Lower lobe of right lung (tissue), 2 donors: ENCODE data around the gene PTP4A2. TPM values are rescaled to one million over a fixed set of nuclear protein-coding genes. Genes with fewer than 3 reads are reported as not detected.

ENCODE experiments used
- ATAC-seq, 2 donors: fragments of 200-7000 bp; cut with Tn5 transposase; one replicate each; pipeline ENCODE4 v1.9.1; 2020 to 2022; ENCODE audit warnings: mild to moderate bottlenecking in 2 of 2, moderate library complexity in 2 of 2
- DNase-seq: peaks from one replicate; pipeline ENCODE4 v3.0.0-alpha.2; 2020
- H3K27ac ChIP-seq: fragments of 200-600 bp; one replicate; pipeline ENCODE4 v1.8.0; 2022
- H3K27me3 ChIP-seq: fragments of 200-600 bp; one replicate; pipeline ENCODE4 v1.8.0; 2022; ENCODE audit warnings: low read depth
- H3K36me3 ChIP-seq: fragments of 200-600 bp; one replicate; pipeline ENCODE4 v1.8.0; 2022; ENCODE audit warnings: mild to moderate bottlenecking
- H3K4me1 ChIP-seq: fragments of 200-600 bp; one replicate; pipeline ENCODE4 v1.8.0; 2022
- H3K4me3 ChIP-seq: fragments of 200-600 bp; one replicate; pipeline ENCODE4 v1.8.0; 2022; ENCODE audit warnings: mild to moderate bottlenecking
- H3K9me3 ChIP-seq: fragments of 200-600 bp; one replicate; pipeline ENCODE4 v1.8.0; 2022
- CTCF ChIP-seq: fragments of 200-600 bp; IDR thresholded peaks from one replicate; pipeline ENCODE4 v1.8.0; 2022; ENCODE audit warnings: antibody characterized with exemption, mild to moderate bottlenecking
- intact Hi-C: fragments of 100-400 bp; cut with DNase I; formaldehyde crosslinking; loops from one replicate; pipeline ENCODE4 v1.11.0; 2022
- total RNA-seq: library from RNA; stranded (reverse); fragmentation: NEBNext Ultra II Directional; extraction: Animal tissue kit (Norgen Biotek cat#: 25700); gene quantifications from one replicate; pipeline ENCODE4 v1.2.1, GENCODE V29; 2021
- donor health status: DM: no; HTN: yes; CAD: no; lungs with severe emphysema.

The PTP4A2 gene
- total RNA-seq, 1 donor from 2014 or later: 205 TPM

GRCh38 chr1:31905681-31906080 lies 32.5 kb downstream of the PTP4A2 start:
- Histone ChIP-seq H3K27ac (no peak overlapping the region), H3K27me3 (no peaks in the 10 kb centered on the region), H3K4me1 (peaks cover 20% of the 10 kb centered on the region), H3K36me3 (peaks cover 55% of the 10 kb centered on the region), H3K9me3 (no peaks in the 10 kb centered on the region), H3K4me3 (no peak overlapping the region)
- DNase-seq (no peak), ATAC-seq (no peak)
- intact Hi-C loops: no loop called here
- no peak for TF ChIP-seq CTCF

- H3K36me3 ChIP-seq: peaks cover 52% of the 10 kb centered on the region
- DNase-seq (no peak), ATAC-seq (peak; percentile 5 to 35)
- no peak overlapping the region for H3K4me3 ChIP-seq
- H3K4me1 ChIP-seq: peaks cover 15% of the 10 kb centered on the region
- no peak for TF ChIP-seq CTCF
- no peaks in the 10 kb centered on the region for H3K27me3 ChIP-seq
- intact Hi-C loops: no loop called here
- H3K27ac ChIP-seq: no peak overlapping the region
- no peaks in the 10 kb centered on the region for H3K9me3 ChIP-seq
These were observed 33.1 kb downstream of the PTP4A2 start for GRCh38 chr1:31905093-31905509.

GRCh38 chr1:31904339-31905092 lies 33.7 kb downstream of the PTP4A2 start:
- intact Hi-C loops: no loop called here
- Histone ChIP-seq H3K9me3 (no peaks in the 10 kb centered on the region), H3K36me3 (peaks cover 46% of the 10 kb centered on the region), H3K27me3 (no peaks in the 10 kb centered on the region), H3K4me1 (peaks cover 15% of the 10 kb centered on the region), H3K4me3 (no peak overlapping the region), H3K27ac (no peak overlapping the region)
- peak; percentile 78 for DNase-seq
- no peak for TF ChIP-seq CTCF
- peak; percentile 66 to 70 for ATAC-seq

- Histone ChIP-seq H3K9me3 (no peaks in the 10 kb centered on the region), H3K4me3 (no peak overlapping the region), H3K27ac (no peak overlapping the region), H3K4me1 (peaks cover 15% of the 10 kb centered on the region), H3K36me3 (peaks cover 26% of the 10 kb centered on the region), H3K27me3 (no peaks in the 10 kb centered on the region)
- no peak for TF ChIP-seq CTCF
- DNase-seq (no peak), ATAC-seq (no peak)
- intact Hi-C loops: no loop called here
These were observed 35.7 kb downstream of the PTP4A2 start for GRCh38 chr1:31902510-31902860.

GRCh38 chr1:31901838-31902509 lies 36.2 kb downstream of the PTP4A2 start:
- Histone ChIP-seq H3K4me3 (no peak overlapping the region), H3K9me3 (no peaks in the 10 kb centered on the region), H3K27me3 (no peaks in the 10 kb centered on the region), H3K4me1 (peaks cover 15% of the 10 kb centered on the region), H3K36me3 (peaks cover 21% of the 10 kb centered on the region), H3K27ac (no peak overlapping the region)
- ATAC-seq (no peak), DNase-seq (no peak)
- intact Hi-C loops: no loop called here
- TF ChIP-seq CTCF: no peak
